SK-N-SH (cell line): ENCODE results near the gene TBC1D20. TPM values are rescaled to one million over a fixed set of nuclear protein-coding genes. Genes with fewer than 3 reads are reported as not detected.

ENCODE experiments used
- CTCF ChIA-PET: fragments of 300-600, 350-600 bp; formaldehyde crosslinking; extraction: SDS; loops from one replicate; lab custom pipeline; 2021; lab: Yijun Ruan, JAX
- POLR2A ChIA-PET: fragments of 350-600 bp; sonication (Branson Sonifier 250); formaldehyde crosslinking; extraction: SDS; loops from one replicate; lab custom pipeline; 2020; ENCODE audit warnings: antibody characterized with exemption, inconsistent platforms; lab: Yijun Ruan, JAX
- DNase-seq: peaks from one replicate; pipeline ENCODE4 v3.0.0; 2012
- H2AFZ ChIP-seq: fragments of 200-600 bp; sonication (generic); 2 replicates; pipeline ENCODE4 v1.8.1; 2016; ENCODE audit warnings: antibody characterized with exemption, mild to moderate bottlenecking, low read depth
- H3F3A ChIP-seq: fragments of 200-600 bp; sonication (generic); replicated peaks from 2 replicates; pipeline ENCODE3; 2016; ENCODE audit warnings: antibody characterized with exemption, mild to moderate bottlenecking; ENCODE audit not compliant: insufficient read depth
- H3K27ac ChIP-seq, 2 experiments: fragments of 200-500 bp in 1 of 2; fragments of 200-600 bp in 1 of 2; sonication (Bioruptor generic) in 1 of 2; sonication (generic), shearing (Covaris generic) in 1 of 2; 2 replicates each; pipeline versions ENCODE4 v1.5.1 to v1.6.1; 2014 to 2016; ENCODE audit warnings: low read depth in 2 of 2, inconsistent platforms in 1 of 2, low read length in 1 of 2, mild to moderate bottlenecking in 1 of 2, mixed read lengths in 1 of 2
- H3K27me3 ChIP-seq: fragments of 200-600 bp; sonication (generic), shearing (Covaris generic); 2 replicates; pipeline ENCODE4 v1.6.1; 2016; ENCODE audit warnings: mixed run types; ENCODE audit not compliant: insufficient read depth
- H3K36me3 ChIP-seq, 2 experiments: fragments of 200-500 bp in 1 of 2; fragments of 200-600 bp in 1 of 2; sonication (Bioruptor generic) in 1 of 2; sonication (generic) in 1 of 2; replicated peaks in 1 of 2; 2 replicates each; pipeline versions ENCODE3 to v1.5.1; 2014 to 2016; ENCODE audit warnings: low read length in 1 of 2, mild to moderate bottlenecking in 1 of 2; ENCODE audit not compliant: insufficient read depth in 2 of 2, control insufficient read depth in 1 of 2
- H3K4me1 ChIP-seq, 2 experiments: fragments of 200-500 bp in 1 of 2; fragments of 200-600 bp in 1 of 2; sonication (Bioruptor generic) in 1 of 2; sonication (generic), shearing (Covaris generic) in 1 of 2; 2 replicates each; pipeline versions ENCODE4 v1.5.1 to v1.6.1; 2014 to 2016; ENCODE audit warnings: low read depth in 1 of 2, low read length in 1 of 2, mixed run types in 1 of 2; ENCODE audit not compliant: insufficient read depth in 2 of 2, control insufficient read depth in 1 of 2
- H3K4me2 ChIP-seq: fragments of 200-600 bp; sonication (generic), shearing (Covaris generic); 2 replicates; pipeline ENCODE4 v1.6.1; 2017; ENCODE audit warnings: mixed run types
- H3K4me3 ChIP-seq, 2 experiments: fragments of 200-500 bp in 1 of 2; fragments of 200-600 bp in 1 of 2; sonication (Bioruptor generic) in 1 of 2; sonication (generic), shearing (Covaris generic) in 1 of 2; 2 replicates each; pipeline versions ENCODE4 v1.5.1 to v1.8.1; 2014 to 2016; ENCODE audit warnings: low read depth in 2 of 2, inconsistent platforms in 1 of 2, low read length in 1 of 2, mild to moderate bottlenecking in 1 of 2, mixed read lengths in 1 of 2, moderate library complexity in 1 of 2
- H3K79me2 ChIP-seq: fragments of 200-600 bp; sonication (generic); 2 replicates; pipeline ENCODE4 v1.8.1; 2017; ENCODE audit warnings: mild to moderate bottlenecking; ENCODE audit not compliant: insufficient read depth
- H3K9ac ChIP-seq: fragments of 200-600 bp; sonication (generic); 2 replicates; pipeline ENCODE4 v1.6.1; 2017; ENCODE audit warnings: mixed run types
- H3K9me2 ChIP-seq: fragments of 200-600 bp; sonication (generic); 2 replicates; pipeline ENCODE4 v1.6.1; 2017; ENCODE audit warnings: mixed run types
- H3K9me3 ChIP-seq: fragments of 200-600 bp; sonication (generic); 2 replicates; pipeline ENCODE4 v1.6.1; 2017; ENCODE audit warnings: mixed run types, mild to moderate bottlenecking, moderate library complexity
- H4K20me1 ChIP-seq: fragments of 200-600 bp; sonication (generic); 2 replicates; pipeline ENCODE4 v1.6.1; 2017; ENCODE audit warnings: mild to moderate bottlenecking, mixed run types; ENCODE audit not compliant: insufficient read depth
- FOXM1 ChIP-seq: IDR thresholded peaks from 2 replicates; pipeline ENCODE4 v1.4.0; 2012; ENCODE audit warnings: low read depth, mild to moderate bottlenecking
- GATA2 ChIP-seq: sonication (generic); formaldehyde crosslinking; IDR thresholded peaks from 2 replicates; pipeline ENCODE4 v1.5.0; 2020; ENCODE audit warnings: mild to moderate bottlenecking, missing genetic modification reagents
- TEAD4 ChIP-seq: IDR thresholded peaks from 2 replicates; pipeline ENCODE4 v1.4.0; 2012; ENCODE audit warnings: mild to moderate bottlenecking, borderline replicate concordance; ENCODE audit not compliant: insufficient read depth
- WGBS: methylation state at CpG from one replicate; pipeline ENCODE4 v1.1.6; 2017; ENCODE audit warnings: low lambda C conversion rate; 5-methylcytosine and 5-hydroxymethylcytosine counted together
- polyA plus RNA-seq, 3 experiments: library from polyadenylated mRNA; depleted of rRNA; stranded (reverse); fragments of >200 nt; gene quantifications; 2 replicates each; pipeline ENCODE4 v1.2.3, GENCODE V29; 2012
- TF ChIP-seq, protein P1 (sequence below): fragments of 150-350 bp; IDR thresholded peaks from 2 replicates; pipeline ENCODE4 v1.6.1; 2017; ENCODE audit warnings: antibody characterized with exemption, low read length, low read depth, borderline replicate concordance
- TF ChIP-seq, protein P2 (sequence below): IDR thresholded peaks from 2 replicates; pipeline ENCODE4 v1.4.0; 2012; ENCODE audit warnings: low read depth, borderline replicate concordance
- TF ChIP-seq, protein P3 (sequence below): IDR thresholded peaks from 2 replicates; pipeline ENCODE4 v1.6.1; 2012; ENCODE audit warnings: mild to moderate bottlenecking, low read depth, low read length, moderate library complexity

TBC1D20 gene
- polyA plus RNA-seq, 1 of the 3 experiments (the other 2 are of a cell fraction) = 27.7 TPM

- Histone ChIP-seq H3K79me2 (0 out of 2 replicates have a peak, but pooled peaks cover 4% of the 10 kb centered on the region), H2AFZ (no peak overlapping the region), H3K9me3 (no peaks in the 10 kb centered on the region), H3K4me2 (no peak overlapping the region), H3K27ac (no peak overlapping the region), H4K20me1 (no peaks in the 10 kb centered on the region), H3K36me3 (peaks cover 47 to 73% of the 10 kb centered on the region in 2 experiments), H3K4me1 (no peaks in the 10 kb centered on the region; a peak in 1 of 4 replicates), H3K4me3 (no peak overlapping the region), H3K27me3 (no peaks in the 10 kb centered on the region), H3K9ac (no peak overlapping the region), H3K9me2 (no peaks in the 10 kb centered on the region), H3F3A (peaks cover 8% of the 10 kb centered on the region)
- POLR2A ChIA-PET = no interaction called here
- TF ChIP-seq GATA2 (CRISPR knock-in tag) (no peak), TEAD4 (no peak)
- TF ChIP-seq, protein P1, sequence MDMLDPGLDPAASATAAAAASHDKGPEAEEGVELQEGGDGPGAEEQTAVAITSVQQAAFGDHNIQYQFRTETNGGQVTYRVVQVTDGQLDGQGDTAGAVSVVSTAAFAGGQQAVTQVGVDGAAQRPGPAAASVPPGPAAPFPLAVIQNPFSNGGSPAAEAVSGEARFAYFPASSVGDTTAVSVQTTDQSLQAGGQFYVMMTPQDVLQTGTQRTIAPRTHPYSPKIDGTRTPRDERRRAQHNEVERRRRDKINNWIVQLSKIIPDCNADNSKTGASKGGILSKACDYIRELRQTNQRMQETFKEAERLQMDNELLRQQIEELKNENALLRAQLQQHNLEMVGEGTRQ = no peak
- CTCF ChIA-PET = interaction anchor here (1.0 to 1.8 kb wide), 5 partner anchors 13 to 301 kb away, joined by 3 to 6 read pairs (median 4); no protein-coding TSS in a partner anchor
- WGBS = 89% methylated on average over 6 of the region's 6 CpGs
- no peak for DNase-seq
Measured at GRCh38 chr20:437787-438486, 24.4 kb downstream of the TBC1D20 start.

DNA sequence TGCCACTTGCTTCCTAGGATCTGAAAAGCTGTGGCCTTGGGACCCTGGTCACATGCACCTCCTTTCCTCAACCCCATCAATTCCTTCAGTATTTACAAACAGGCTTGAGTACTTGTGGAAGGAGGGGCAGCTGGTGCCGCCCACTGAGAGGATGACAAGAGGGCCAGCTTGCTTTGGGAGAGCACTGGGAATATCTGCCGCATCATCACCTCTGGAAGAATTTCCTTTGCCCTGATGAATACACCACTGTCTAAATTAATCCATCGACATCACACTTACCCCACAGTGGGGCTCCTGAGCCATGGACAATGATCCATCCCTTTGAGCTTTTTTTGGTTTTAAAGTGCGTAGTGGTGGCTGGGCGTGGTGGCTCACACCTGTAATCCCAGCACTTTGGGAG, 25.9 kb downstream of the TBC1D20 start:
- WGBS = 98% methylated on average over 5 of the region's 5 CpGs
- no peak overlapping the region for H3K27ac ChIP-seq

More for the DNA sequence above, 25.9 kb downstream of the TBC1D20 start:
- H3K4me2 ChIP-seq = no peak overlapping the region
- TF ChIP-seq, protein P2, sequence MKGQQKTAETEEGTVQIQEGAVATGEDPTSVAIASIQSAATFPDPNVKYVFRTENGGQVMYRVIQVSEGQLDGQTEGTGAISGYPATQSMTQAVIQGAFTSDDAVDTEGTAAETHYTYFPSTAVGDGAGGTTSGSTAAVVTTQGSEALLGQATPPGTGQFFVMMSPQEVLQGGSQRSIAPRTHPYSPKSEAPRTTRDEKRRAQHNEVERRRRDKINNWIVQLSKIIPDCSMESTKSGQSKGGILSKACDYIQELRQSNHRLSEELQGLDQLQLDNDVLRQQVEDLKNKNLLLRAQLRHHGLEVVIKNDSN = no peak
- TF ChIP-seq, protein P3, sequence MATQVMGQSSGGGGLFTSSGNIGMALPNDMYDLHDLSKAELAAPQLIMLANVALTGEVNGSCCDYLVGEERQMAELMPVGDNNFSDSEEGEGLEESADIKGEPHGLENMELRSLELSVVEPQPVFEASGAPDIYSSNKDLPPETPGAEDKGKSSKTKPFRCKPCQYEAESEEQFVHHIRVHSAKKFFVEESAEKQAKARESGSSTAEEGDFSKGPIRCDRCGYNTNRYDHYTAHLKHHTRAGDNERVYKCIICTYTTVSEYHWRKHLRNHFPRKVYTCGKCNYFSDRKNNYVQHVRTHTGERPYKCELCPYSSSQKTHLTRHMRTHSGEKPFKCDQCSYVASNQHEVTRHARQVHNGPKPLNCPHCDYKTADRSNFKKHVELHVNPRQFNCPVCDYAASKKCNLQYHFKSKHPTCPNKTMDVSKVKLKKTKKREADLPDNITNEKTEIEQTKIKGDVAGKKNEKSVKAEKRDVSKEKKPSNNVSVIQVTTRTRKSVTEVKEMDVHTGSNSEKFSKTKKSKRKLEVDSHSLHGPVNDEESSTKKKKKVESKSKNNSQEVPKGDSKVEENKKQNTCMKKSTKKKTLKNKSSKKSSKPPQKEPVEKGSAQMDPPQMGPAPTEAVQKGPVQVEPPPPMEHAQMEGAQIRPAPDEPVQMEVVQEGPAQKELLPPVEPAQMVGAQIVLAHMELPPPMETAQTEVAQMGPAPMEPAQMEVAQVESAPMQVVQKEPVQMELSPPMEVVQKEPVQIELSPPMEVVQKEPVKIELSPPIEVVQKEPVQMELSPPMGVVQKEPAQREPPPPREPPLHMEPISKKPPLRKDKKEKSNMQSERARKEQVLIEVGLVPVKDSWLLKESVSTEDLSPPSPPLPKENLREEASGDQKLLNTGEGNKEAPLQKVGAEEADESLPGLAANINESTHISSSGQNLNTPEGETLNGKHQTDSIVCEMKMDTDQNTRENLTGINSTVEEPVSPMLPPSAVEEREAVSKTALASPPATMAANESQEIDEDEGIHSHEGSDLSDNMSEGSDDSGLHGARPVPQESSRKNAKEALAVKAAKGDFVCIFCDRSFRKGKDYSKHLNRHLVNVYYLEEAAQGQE = no peak
- TF ChIP-seq FOXM1 = no peak
- TF ChIP-seq, all 33 proteins: peak for 0
- POLR2A ChIA-PET = no interaction called here
- H3K9ac ChIP-seq = no peak overlapping the region
- CTCF ChIA-PET = interaction anchor here (1.5 to 1.6 kb wide), 2 partner anchors 9 to 11 kb away, joined by 3 to 4 read pairs; no protein-coding TSS in a partner anchor
- H3K9me2 ChIP-seq = no peaks in the 10 kb centered on the region
- peaks cover 0 to 2% of the 10 kb centered on the region in 2 experiments; a peak in 1 of 4 replicates for H3K4me1 ChIP-seq
- no peaks in the 10 kb centered on the region for H3K27me3 ChIP-seq
- H2AFZ ChIP-seq = no peak overlapping the region
- H3K9me3 ChIP-seq = no peaks in the 10 kb centered on the region
- H3K4me3 ChIP-seq = no peak overlapping the region
- H3K79me2 ChIP-seq = 0 out of 2 replicates have a peak, but pooled peaks cover 4% of the 10 kb centered on the region
- H3F3A ChIP-seq = peaks cover 8% of the 10 kb centered on the region
- peaks cover 45 to 76% of the 10 kb centered on the region in 2 experiments for H3K36me3 ChIP-seq
- no peak for DNase-seq
- H4K20me1 ChIP-seq = peaks cover 3% of the 10 kb centered on the region; the same call in 1 of the 2 replicates
